Fibroblast of pulmonary artery (primary cell): ENCODE results near the gene RPL28.

Source experiments
- DNase-seq: peaks from one replicate; pipeline ENCODE4 v3.0.0-alpha.2; 2010; ENCODE audit warnings: low read depth
- H3K4me3 ChIP-seq: replicated peaks from 2 replicates; pipeline ENCODE4 v1.5.1; 2011; ENCODE audit warnings: low read depth, mild to moderate bottlenecking, control low read depth, low read length, moderate library complexity
- TF ChIP-seq, protein P1 (sequence below): IDR thresholded peaks from 2 replicates; pipeline ENCODE4 v1.5.1; 2011; ENCODE audit warnings: mild to moderate bottlenecking, control low read depth, low read length, inconsistent platforms; ENCODE audit errors: missing control alignments

The RPL28 gene

DNA sequence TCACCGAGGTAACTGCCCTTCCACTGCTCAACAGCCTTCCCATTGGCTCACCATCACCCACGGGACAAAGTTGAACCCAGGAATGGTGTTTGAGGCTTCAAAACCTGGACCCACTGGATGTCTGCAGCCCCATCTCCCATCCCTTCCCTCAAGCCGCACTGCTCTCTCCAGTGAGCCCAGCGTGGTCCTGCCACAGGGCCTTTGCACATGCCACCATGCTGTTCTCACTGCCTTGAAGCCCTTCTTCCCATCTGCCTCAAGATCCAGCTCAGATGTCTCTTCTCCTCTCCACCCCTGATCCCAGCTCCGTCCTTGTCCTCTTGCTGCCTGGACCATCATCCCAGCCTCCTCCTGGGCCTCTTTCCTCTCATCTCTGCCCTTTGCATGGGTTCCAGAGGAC, 53.3 kb downstream of the RPL28 start:
- H3K4me3 ChIP-seq, result no peak overlapping the region
- TF ChIP-seq, protein P1, sequence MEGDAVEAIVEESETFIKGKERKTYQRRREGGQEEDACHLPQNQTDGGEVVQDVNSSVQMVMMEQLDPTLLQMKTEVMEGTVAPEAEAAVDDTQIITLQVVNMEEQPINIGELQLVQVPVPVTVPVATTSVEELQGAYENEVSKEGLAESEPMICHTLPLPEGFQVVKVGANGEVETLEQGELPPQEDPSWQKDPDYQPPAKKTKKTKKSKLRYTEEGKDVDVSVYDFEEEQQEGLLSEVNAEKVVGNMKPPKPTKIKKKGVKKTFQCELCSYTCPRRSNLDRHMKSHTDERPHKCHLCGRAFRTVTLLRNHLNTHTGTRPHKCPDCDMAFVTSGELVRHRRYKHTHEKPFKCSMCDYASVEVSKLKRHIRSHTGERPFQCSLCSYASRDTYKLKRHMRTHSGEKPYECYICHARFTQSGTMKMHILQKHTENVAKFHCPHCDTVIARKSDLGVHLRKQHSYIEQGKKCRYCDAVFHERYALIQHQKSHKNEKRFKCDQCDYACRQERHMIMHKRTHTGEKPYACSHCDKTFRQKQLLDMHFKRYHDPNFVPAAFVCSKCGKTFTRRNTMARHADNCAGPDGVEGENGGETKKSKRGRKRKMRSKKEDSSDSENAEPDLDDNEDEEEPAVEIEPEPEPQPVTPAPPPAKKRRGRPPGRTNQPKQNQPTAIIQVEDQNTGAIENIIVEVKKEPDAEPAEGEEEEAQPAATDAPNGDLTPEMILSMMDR, result no peak
- DNase-seq, result no peak

DNA sequence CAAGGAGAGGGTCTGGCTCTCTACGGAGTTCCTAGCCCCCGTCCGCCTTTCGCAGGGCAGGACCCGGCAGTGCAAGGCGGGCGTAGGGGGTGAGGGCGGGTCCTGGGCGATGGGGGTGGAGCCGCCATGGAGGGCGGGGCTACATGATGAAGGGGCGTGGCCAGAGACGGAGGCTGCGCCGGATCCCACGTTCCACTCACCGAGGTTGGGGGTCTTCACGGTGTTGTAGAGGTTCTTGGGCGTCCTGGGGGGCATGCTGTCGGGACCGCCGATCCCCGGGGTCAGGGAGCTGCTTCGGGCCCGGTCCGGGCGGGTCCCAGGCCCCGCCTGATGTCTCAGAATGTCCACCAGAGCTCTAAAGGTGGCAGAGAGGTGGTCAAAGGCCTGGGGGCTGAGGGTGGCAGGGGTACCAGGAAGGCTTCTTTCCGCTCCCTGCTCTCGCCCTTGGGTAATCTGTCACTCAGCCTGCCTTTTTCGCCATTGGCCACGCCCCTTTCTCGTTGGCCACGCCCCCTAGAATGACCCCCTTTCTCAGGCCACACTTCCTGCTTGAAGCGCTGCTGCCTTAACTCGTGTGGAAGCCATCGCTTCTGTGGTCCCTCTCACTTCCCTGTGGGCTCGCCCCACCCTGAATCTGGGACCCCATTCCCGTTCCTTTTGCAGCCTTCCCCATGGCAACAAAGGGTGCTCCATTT, 54.8 kb downstream of the RPL28 start:
- H3K4me3 ChIP-seq, result no peak overlapping the region
- TF ChIP-seq, protein P1, result no peak
- DNase-seq, result no peak

DNA sequence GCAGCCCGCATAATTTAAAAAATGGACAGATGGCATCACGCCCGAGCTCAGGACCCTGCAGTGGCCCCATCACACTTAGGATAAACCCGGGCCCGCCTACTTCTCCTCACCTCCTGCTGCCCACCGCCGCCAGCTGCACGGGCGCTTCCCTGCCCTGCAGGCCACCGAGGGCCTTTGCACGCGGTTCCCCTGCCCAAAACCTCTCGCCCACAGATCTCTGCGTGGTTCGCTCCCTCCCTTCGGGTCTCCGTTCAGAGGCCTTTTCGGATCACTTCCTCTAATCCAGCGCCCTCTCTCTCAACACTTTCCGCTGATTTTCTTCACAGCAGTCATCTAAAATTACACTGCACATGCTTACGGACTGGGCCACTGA, 55.6 kb downstream of the RPL28 start:
- no peak overlapping the region for H3K4me3 ChIP-seq
- no peak for DNase-seq
- TF ChIP-seq, protein P1, result no peak

DNA sequence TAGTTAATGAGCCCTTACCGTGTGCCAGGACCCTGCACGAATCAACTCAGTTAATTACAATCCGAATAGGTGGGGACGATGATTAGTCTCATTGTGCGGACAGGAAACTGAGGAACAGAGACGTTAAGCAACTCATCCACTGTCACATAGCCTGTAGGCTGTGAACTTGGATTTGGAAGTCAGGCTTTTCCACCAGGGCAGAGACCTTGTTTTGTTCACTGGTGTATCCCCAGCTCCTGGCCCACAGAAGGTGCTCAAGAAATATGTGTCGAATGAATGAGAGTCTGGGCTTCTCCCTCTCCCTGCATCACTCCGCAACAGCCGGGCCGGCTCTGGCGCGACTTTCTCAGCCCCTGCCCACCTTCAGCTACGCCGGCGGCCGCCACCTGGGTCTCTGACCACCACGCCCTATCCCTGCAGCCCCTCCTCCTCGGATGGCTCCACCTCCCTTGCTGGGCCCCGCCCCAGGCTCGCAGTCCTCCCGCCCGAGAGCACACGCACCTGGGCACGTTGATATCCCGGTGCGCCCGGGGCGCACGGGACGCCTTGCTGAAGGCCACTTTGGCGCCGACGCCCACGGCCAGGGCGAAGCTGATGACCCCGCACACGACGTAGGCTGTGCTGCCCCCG, 56.1 kb downstream of the RPL28 start:
- no peak for DNase-seq
- TF ChIP-seq, protein P1, result no peak
- H3K4me3 ChIP-seq, result no peak overlapping the region

DNA sequence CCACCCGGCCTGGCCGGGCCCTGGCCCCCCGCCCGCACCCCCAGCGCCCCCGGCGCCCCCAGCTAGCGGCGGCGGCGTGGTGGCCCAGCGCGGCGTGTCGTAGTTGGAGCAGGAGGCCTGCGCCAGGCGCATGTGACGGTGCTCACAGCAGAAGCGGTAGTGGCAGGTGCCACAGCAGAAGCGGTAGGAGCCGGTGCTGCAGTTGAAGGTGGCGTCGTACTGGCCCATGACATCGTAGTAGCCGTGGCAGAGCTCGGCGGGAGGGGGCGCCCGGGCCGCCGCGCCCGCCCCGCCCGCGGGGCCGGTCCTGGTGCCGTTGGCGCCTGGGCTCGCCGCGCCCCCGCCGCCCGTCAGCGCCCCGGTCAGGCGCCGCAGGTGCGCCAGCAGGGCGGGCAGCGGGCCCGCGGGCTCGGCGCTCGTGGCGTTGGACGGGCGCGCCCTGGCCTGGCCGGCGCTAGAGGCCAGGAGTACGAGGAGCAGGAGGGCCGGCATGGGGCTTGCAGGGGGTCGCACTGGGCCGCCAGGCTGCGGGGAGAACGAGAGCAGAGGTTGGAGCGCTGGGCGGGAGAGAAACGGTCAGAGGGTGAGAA, 56.7 kb downstream of the RPL28 start:
- no peak for DNase-seq
- TF ChIP-seq, protein P1, result no peak

DNA sequence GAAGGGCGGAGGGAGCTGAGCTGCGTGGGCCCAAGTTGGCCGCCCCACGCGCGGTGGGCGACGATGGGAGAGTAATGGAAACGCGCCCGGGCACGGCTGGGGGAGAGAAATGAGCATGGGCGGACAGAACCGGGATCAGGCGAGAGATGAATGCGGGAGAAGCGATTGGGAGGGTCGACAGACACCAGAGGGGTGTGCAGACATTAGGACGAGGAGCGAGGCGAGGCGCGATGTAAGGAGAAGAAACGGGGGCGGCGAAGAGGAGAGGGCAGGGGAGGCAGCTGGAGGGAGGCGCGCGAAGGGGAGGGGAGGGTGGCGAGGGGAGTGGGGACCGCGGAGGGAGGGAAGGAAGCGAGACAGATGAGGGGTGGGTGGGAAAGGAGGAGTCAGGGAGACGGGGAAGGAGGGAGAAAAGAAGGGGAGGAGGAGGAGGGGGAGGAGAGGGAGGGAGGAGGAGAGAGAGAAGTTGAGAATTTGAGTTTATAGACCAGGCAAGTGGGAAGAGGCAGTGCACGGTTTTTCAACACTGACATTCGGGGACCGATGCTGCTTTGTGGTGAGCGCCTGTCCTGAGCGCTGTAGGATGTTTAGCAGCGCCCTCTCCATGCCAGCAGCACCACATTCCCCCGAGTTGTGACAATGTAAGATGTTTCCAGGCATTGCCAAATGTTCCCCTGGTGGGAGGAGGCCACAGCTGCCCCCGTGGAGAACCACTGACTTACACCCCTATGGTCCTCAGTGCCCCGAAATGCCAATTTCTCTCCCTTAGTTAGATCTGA, 57.5 kb downstream of the RPL28 start, which contains the start of gene SHISA7:
Gene SHISA7, minus strand, starts transcription at position 256 of the 779 bp plus-strand sequence. CDS start 437 bp downstream, outside the sequence.
- TF ChIP-seq, protein P1, result no peak
- DNase-seq, result no peak
- no peak within 1 kb of the TSS for H3K4me3 ChIP-seq

More for the DNA sequence above, 56.7 kb downstream of the RPL28 start:
- no peak overlapping the region for H3K4me3 ChIP-seq
